ENCODE measurements around the gene ID4. TPM values are rescaled to one million over a fixed set of nuclear protein-coding genes. Genes with fewer than 3 reads are reported as not detected.
"Not testable (repeated sequence)": the region's sequence is repeated elsewhere in the genome, so short reads cannot be mapped to it uniquely, and the experiment has no call there.

Gene ID4
- total RNA-seq, 1 experiment from 2014 or later, result 3.5 TPM

DNA sequence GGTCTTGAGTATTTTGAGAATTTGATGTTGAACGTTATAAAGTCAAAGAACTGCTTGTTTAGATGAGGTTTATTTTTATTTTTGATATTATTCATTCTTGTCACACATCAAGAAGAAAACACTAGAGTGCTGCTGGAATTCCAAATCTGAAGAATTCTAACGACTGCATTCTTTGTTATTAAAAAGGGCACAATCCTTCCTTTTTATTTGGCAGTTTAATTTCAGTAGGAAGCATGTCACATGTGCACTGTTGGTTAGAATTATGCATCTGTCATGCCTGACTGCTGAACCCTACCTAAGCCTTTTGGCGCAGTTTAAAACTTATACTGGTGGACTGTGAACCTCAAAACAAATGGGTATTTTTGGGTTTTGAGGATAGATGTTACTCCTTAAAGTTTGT is 4.0 kb downstream of the ID4 start:
- Histone ChIP-seq H3K36me3 (replicated peaks; ENCODE audit: control insufficient read depth, insufficient read depth, low read length) (no peaks in the 10 kb centered on the region), H3K4me3 (ENCODE audit: insufficient read depth, low read depth, low read length) (no peak overlapping the region), H3K27me3 (ENCODE audit: control insufficient read depth, insufficient read depth, low read length) (peaks cover 10% of the 10 kb centered on the region)
- DNase-seq, result no peak

DNA sequence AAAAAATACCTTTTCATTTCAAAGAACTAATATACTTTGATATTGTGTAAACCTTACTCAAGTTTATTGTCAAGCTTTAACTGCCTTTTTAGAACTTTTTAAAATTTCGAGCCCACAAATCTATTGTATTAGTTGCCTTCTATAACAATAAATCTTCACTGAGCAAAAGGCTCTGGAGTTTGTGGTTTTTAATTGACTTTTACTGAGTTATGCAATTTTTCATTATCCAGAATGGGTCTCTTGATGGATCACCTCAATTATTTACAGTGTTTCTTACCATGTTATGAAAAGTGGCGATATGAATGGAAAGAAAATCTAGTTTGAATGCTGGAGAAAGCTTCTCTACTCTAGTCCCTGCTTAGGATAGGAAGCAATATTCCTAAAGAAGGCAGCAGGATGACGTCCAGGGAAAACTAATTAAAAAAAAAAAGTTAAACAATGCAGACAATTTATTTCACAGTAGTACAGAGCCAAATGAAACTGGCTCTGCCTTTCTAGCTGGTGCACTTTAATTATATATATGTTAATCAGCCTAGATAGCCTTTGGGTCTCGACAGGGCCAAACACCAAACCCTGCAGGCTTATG is 5.0 kb downstream of the ID4 start:
- Histone ChIP-seq H3K36me3 (replicated peaks; ENCODE audit: control insufficient read depth, insufficient read depth, low read length) (no peaks in the 10 kb centered on the region), H3K27me3 (ENCODE audit: control insufficient read depth, insufficient read depth, low read length) (peaks cover 10% of the 10 kb centered on the region), H3K4me3 (ENCODE audit: insufficient read depth, low read depth, low read length) (no peak overlapping the region)
- no peak for DNase-seq

DNA sequence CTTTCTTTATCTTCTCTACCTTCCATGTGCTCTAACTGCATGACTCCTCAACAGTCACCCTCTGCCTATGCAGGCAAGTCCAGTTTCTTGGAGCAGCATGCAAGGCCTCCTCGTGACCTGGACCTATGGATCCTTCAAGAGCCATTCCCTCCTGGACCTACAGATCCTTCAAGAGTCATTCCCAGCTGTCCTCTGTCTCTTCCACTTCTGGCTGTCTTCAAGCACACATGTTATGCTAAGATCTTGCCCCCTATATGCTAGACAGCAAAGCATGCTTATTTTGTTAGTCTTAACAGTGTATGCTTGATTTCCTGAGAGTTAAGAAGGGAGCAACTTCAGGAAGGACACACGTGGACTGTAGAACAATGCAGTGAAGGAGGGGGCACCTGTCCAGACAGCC is 7.5 kb downstream of the ID4 start:
- Histone ChIP-seq H3K27me3 (ENCODE audit: control insufficient read depth, insufficient read depth, low read length) (no peaks in the 10 kb centered on the region), H3K4me3 (ENCODE audit: insufficient read depth, low read depth, low read length) (no peak overlapping the region), H3K36me3 (replicated peaks; ENCODE audit: control insufficient read depth, insufficient read depth, low read length) (no peaks in the 10 kb centered on the region)
- no peak for DNase-seq

DNA sequence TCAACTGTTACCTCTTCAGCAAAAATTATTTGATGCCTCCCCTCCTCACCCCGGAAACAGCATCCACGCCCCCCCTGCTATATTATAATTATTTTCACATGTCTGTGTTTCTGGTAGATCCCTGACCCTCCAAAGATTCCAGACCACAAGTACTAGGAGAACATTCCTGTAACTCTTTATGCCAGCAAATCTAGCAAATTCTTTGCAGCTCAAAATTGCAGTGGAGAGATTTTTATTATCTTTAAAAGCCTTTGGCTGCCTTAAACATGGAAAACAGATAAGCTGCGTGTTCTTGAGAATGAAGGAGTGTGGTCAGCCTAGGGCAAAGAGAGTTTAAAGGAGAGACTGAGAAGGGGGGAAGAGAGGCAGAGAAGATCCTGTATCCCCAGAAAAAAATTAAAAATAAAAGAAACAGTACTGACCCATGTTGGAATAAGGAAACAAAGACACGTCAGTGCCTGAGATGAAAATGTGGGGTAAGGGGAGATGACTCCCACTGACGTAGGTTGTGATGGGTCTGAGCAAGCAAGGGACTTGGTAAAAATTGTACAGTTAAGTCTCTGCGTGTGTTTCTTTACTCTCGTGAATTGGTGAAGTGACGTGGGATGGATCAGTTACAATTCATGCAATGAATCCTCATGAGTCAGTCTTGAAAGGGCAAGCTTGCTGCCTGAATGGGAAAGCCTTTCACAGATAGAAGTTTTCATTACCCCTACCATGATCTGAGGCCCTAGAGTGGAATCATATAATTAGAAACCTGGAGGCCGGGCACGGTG is 8.3 kb downstream of the ID4 start:
- H3K27me3 ChIP-seq (ENCODE audit: control insufficient read depth, insufficient read depth, low read length), result no peaks in the 10 kb centered on the region
- DNase-seq, result no peak
- no peaks in the 10 kb centered on the region for H3K36me3 ChIP-seq (replicated peaks; ENCODE audit: control insufficient read depth, insufficient read depth, low read length)
- no peak overlapping the region for H3K4me3 ChIP-seq (ENCODE audit: insufficient read depth, low read depth, low read length)

DNA sequence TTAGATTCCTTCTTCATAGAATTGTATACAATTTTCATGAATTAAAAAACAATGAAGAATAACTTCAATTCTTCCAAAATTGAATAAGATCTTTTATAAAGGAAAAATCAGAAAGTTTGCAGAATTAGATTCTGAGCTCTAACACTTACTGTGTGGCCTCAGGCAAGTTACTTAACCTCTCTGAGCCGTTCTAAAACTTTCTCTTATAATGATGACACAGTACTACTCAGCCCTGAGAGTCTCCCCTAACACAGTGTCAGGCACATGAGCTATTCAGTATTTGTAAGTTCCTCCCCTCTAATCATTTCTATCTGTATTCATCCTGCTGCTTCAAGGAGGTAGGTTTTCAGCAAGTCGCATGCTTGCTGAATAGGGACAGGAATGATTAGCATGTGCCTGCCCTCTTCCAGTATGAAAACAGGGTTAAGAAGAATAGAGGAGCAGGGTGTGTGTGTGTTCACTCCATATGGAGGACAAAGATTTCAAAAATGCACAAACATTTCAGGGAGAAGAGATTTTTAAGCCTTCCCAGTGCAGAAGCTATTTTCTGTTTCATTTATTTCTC is 11.4 kb downstream of the ID4 start:
- Histone ChIP-seq H3K4me3 (ENCODE audit: insufficient read depth, low read depth, low read length) (no peak overlapping the region), H3K27me3 (ENCODE audit: control insufficient read depth, insufficient read depth, low read length) (no peaks in the 10 kb centered on the region), H3K36me3 (replicated peaks; ENCODE audit: control insufficient read depth, insufficient read depth, low read length) (no peaks in the 10 kb centered on the region)
- DNase-seq, result no peak

DNA sequence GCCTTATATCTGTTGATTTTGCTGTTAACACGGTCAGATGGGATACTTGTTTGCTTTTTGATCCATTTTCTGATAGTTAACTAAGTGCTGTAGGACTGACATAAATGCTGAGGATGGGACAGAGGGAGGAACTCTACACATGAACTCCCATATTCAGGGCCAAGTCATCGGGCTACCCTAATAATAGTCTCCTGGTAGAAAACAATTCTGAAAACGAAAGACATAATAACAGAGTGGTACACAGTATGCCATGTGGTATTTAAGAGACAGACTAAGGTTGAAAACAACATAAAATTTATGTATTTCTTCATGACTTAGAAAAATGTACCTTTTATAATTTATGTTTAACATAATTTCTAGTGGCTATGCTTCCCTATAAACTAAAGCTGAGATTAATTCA is 12.0 kb downstream of the ID4 start:
- no peaks in the 10 kb centered on the region for H3K36me3 ChIP-seq (replicated peaks; ENCODE audit: control insufficient read depth, insufficient read depth, low read length)
- no peak for DNase-seq
- no peaks in the 10 kb centered on the region for H3K27me3 ChIP-seq (ENCODE audit: control insufficient read depth, insufficient read depth, low read length)
- no peak overlapping the region for H3K4me3 ChIP-seq (ENCODE audit: insufficient read depth, low read depth, low read length)

DNA sequence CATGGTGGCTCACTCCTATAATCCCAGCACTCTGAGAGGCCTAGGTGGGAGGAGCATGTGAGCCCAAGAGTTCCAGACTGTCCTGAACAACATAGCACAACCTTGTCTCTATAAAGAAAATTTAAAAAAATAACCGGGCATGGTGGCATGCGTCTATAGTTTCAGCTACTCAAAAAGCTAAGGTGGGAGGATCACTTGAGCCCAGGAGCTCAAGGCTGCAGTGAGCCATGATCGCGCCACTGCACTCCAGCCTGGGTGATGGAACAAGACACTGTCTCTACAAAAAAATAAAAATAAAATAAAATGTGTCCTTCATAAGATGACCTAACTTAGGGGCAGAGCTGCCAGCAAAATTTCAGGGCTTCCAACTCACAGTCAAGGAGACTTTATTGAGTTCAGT is 12.6 kb downstream of the ID4 start:
- H3K36me3 ChIP-seq (replicated peaks; ENCODE audit: control insufficient read depth, insufficient read depth, low read length), result no peaks in the 10 kb centered on the region
- no peak overlapping the region for H3K4me3 ChIP-seq (ENCODE audit: insufficient read depth, low read depth, low read length)
- no peak for DNase-seq
- H3K27me3 ChIP-seq (ENCODE audit: control insufficient read depth, insufficient read depth, low read length), result no peaks in the 10 kb centered on the region

DNA sequence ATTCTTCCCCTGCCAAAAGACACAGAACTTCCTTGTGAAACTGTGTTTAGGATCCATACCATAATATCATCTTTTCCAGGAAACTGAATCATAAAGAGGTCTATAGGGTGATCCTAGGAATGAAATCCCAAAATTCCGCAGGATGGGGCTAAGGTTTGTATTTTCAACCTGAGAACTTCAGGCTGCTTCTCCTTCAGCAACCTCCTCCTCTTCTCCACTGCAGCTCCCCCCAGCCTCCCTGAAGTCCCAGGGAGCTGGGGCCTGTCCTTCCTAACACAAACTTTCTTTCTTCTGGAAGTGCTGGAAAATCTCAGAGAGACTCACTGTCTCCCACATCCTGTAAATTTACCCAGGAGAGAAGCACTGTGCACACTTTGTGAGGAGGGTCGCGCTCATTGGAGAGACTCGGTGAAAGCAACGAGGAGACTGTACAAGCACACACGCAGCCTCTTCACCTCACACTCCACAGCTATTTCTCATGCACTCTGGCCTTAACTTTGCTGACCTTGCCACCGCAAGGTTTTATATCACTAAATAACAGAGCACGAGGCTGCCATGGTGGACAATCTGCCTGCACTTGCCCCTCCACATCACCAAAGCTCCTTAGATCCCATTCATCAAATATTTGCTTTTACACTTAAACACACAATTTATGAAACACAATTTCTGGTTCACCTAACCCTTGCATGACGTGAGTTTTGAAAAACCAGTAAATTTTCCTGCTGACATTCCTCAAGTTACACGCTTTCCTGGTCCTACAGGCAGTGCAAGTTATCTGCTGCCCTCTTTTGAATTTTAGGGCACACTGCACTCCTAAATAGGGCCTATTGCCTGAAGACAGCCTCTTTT is 14.3 kb downstream of the ID4 start:
- Histone ChIP-seq H3K27me3 (ENCODE audit: control insufficient read depth, insufficient read depth, low read length) (no peaks in the 10 kb centered on the region), H3K36me3 (replicated peaks; ENCODE audit: control insufficient read depth, insufficient read depth, low read length) (no peaks in the 10 kb centered on the region), H3K4me3 (ENCODE audit: insufficient read depth, low read depth, low read length) (no peak overlapping the region)
- peak; percentile 85 for DNase-seq

DNA sequence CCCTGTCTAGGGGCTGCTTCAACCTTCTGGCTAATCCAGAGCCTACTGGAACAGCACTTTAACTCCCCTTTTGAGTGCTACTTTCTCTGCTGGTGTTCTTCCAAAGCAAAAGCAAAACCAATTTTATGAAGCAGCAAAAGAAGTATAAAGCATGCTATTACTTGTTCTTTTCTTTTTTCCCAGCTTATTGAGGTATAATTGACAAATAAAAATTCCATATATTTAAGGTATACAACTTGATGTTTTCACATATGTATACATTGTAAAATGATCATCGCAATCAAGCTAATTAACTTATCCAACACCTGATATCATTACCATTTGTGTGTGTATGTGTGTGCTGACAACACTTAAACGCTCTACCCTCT is 14.9 kb downstream of the ID4 start:
- Histone ChIP-seq H3K27me3 (ENCODE audit: control insufficient read depth, insufficient read depth, low read length) (no peaks in the 10 kb centered on the region), H3K4me3 (ENCODE audit: insufficient read depth, low read depth, low read length) (no peak overlapping the region), H3K36me3 (replicated peaks; ENCODE audit: control insufficient read depth, insufficient read depth, low read length) (no peaks in the 10 kb centered on the region)
- no peak for DNase-seq

DNA sequence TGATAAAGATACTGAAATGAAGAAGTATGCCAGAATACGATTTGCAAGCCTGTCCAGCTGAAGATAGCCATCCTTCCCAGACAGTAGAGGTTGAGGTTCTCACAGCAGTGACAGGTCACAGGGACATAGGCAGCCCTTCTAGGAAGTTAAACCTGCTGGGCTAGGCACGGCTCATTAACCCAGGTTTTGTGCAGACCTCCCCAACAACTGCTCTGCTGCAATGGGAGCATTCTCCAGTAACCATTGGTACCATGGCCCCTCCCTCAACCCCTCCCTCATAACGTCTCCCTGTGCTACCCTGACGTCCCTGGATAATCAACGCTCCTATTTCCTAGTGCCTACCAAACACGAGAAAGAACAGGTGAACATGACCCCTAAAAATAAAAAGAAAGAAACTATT is 15.8 kb downstream of the ID4 start:
- H3K27me3 ChIP-seq (ENCODE audit: control insufficient read depth, insufficient read depth, low read length), result no peaks in the 10 kb centered on the region
- no peaks in the 10 kb centered on the region for H3K36me3 ChIP-seq (replicated peaks; ENCODE audit: control insufficient read depth, insufficient read depth, low read length)
- no peak overlapping the region for H3K4me3 ChIP-seq (ENCODE audit: insufficient read depth, low read depth, low read length)
- DNase-seq, result no peak

DNA sequence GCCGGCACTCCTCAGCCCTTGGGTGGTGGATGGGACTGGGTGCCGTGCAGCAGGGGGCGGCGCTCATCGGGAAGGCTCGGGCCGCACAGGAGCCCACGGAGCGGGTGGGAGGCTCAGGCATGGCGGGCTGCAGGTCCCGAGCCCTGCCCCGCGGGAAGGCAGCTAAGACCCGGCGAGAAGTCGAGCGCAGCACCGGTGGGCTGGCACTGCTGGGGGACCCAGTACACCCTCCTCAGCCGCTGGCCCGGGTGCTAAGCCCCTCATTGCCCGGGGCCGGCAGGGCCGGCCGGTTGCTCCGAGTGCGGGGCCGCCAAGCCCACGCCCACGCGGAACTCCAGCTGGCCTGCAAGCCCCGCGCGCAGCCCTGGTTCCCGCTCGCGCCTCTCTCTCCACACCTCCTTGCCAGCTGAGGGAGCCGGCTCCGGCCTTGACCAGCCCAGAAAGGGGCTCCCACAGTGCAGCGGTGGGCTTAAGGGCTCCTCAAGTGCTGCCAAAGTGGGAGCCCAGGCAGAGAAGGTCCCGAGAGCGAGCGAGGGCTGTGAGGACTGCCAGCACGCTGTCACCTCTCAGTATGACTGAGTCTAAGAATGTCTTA is 17.3 kb downstream of the ID4 start:
- not testable (repeated sequence) for H3K4me3 ChIP-seq (ENCODE audit: insufficient read depth, low read depth, low read length); H3K27me3 ChIP-seq (ENCODE audit: control insufficient read depth, insufficient read depth, low read length); DNase-seq; H3K36me3 ChIP-seq (replicated peaks; ENCODE audit: control insufficient read depth, insufficient read depth, low read length)

DNA sequence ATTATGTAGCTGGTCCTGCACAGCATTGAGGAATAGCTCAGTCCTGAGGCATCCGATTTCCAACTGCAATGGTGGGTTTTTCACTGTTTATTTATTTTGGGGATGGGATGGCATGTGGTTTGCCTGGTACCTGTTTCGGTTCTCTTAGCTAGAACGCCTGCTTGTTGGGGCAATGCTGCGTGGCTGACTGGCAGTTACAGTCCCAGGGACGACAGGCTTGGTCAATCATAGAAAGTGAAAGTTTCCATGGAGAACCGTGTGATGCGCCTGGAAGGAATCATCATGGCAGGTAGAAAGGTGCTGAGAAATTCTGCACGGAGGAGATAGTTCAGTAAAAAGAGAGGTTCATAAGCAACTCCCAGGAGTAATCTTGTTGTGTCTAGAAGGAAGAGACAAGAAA is 18.4 kb downstream of the ID4 start:
- Histone ChIP-seq H3K27me3 (ENCODE audit: control insufficient read depth, insufficient read depth, low read length) (no peaks in the 10 kb centered on the region), H3K36me3 (replicated peaks; ENCODE audit: control insufficient read depth, insufficient read depth, low read length) (no peaks in the 10 kb centered on the region), H3K4me3 (ENCODE audit: insufficient read depth, low read depth, low read length) (no peak overlapping the region)
- no peak for DNase-seq

DNA sequence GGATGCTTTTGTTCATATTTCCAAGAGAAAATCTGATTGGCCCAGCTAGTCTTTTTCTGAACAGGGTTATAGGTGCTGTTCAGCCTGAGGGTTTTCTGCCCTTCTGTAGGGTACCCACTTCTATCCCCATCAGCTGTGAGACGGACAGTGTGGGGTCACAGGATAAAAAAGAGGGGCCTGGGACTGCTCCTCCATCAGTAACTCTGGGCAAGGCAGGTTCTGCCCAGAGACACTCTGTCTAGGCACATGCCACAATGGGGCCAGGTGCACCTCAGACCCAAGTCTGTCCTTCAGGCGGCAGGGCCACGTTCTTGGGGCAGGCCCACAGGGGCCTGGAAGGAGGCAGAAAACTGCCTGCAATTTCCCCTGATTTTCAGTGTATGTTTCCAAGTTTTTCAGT is 20.0 kb downstream of the ID4 start:
- DNase-seq, result no peak
- Histone ChIP-seq H3K27me3 (ENCODE audit: control insufficient read depth, insufficient read depth, low read length) (no peaks in the 10 kb centered on the region), H3K36me3 (replicated peaks; ENCODE audit: control insufficient read depth, insufficient read depth, low read length) (no peaks in the 10 kb centered on the region), H3K4me3 (ENCODE audit: insufficient read depth, low read depth, low read length) (no peak overlapping the region)

DNA sequence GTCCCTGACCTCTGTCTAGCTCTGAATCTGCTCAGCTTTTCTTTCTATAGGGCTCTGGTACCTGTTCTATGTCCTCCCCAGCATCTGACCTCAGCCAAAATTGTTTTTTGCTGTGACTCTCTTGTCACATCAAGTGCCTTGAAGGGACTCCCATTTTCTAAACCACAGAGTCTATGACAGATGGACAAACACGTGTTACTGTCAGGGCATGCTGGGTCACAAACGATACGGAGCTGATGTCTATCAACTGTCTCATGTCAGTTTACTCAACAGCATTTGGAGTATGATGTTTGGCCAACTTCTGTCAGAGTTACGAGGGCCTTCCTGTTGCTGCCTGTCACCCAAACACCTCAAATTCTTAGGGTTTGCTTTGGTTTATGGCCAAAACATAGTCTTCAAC is 20.5 kb downstream of the ID4 start:
- H3K27me3 ChIP-seq (ENCODE audit: control insufficient read depth, insufficient read depth, low read length), result no peaks in the 10 kb centered on the region
- no peaks in the 10 kb centered on the region for H3K36me3 ChIP-seq (replicated peaks; ENCODE audit: control insufficient read depth, insufficient read depth, low read length)
- H3K4me3 ChIP-seq (ENCODE audit: insufficient read depth, low read depth, low read length), result no peak overlapping the region
- no peak for DNase-seq

All from H7 (cell line).